PC-9 (cell line): Measurements from ENCODE around the gene STAP1. TPM values are rescaled to one million over a fixed set of nuclear protein-coding genes. Genes with fewer than 3 reads are reported as not detected.

Experiments used
- Bru-seq: library from RNA; stranded (reverse); fragments of 400-500 nt; gene quantifications from one replicate; lab custom pipeline; 2021; lab: Mats Ljungman, UMichigan
- BruChase-seq, 2 experiments: library from RNA; stranded (reverse); fragments of 400-500 nt; gene quantifications; one replicate each; lab custom pipeline; 2021; lab: Mats Ljungman, UMichigan
- BruUV-seq: library from RNA; stranded (reverse); fragments of 400-500 nt; replicated peaks from 2 replicates; lab custom pipeline; 2021; lab: Mats Ljungman, UMichigan
- CTCF ChIA-PET: fragments of 300-600 bp; sonication (Branson Sonifier 250); formaldehyde crosslinking; loops from one replicate; lab custom pipeline; 2022; ENCODE audit warnings: antibody characterized with exemption; lab: Charles Lee
- POLR2A ChIA-PET: fragments of 300-600 bp; sonication (Branson Sonifier 250); formaldehyde crosslinking; loops from one replicate; lab custom pipeline; 2022; ENCODE audit warnings: antibody characterized with exemption; ENCODE audit not compliant: unreplicated experiment; lab: Charles Lee
- DNase-seq, 2 experiments: peaks; one replicate each; pipeline versions ENCODE4 v3.0.0 to v3.0.0-alpha.2; 2015 to 2022; ENCODE audit warnings: mixed read lengths in 1 of 2
- H2AFZ ChIP-seq: fragments of 200-600 bp; sonication (generic); 2 replicates; pipeline ENCODE4 v1.8.1; 2017; ENCODE audit warnings: antibody characterized with exemption
- H3F3A ChIP-seq: fragments of 200-600 bp; sonication (generic); 2 replicates; pipeline ENCODE4 v1.8.1; 2017; ENCODE audit warnings: antibody characterized with exemption, mild to moderate bottlenecking, low read depth; ENCODE audit not compliant: insufficient read depth
- H3K27ac ChIP-seq: fragments of 200-600 bp; sonication (generic); 2 replicates; pipeline ENCODE4 v1.6.1; 2016; ENCODE audit warnings: mixed run types
- H3K27me3 ChIP-seq: fragments of 200-600 bp; sonication (generic); 2 replicates; pipeline ENCODE4 v1.6.1; 2016; ENCODE audit warnings: low read depth, mixed run types; ENCODE audit not compliant: insufficient read depth
- H3K36me3 ChIP-seq: fragments of 200-600 bp; sonication (generic); 2 replicates; pipeline ENCODE4 v1.6.1; 2016; ENCODE audit warnings: low read depth, mixed run types
- H3K4me1 ChIP-seq: fragments of 200-600 bp; sonication (generic); replicated peaks from 2 replicates; pipeline ENCODE4 v1.6.1; 2016; ENCODE audit warnings: mixed run types; ENCODE audit not compliant: insufficient read depth
- H3K4me2 ChIP-seq: fragments of 200-600 bp; sonication (generic); 2 replicates; pipeline ENCODE4 v1.6.1; 2017; ENCODE audit warnings: mixed run types
- H3K4me3 ChIP-seq: fragments of 200-600 bp; sonication (generic); 2 replicates; pipeline ENCODE4 v1.6.1; 2016; ENCODE audit warnings: mixed run types
- H3K79me2 ChIP-seq: fragments of 200-600 bp; sonication (generic); 2 replicates; pipeline ENCODE4 v1.6.1; 2017; ENCODE audit warnings: low read depth, mixed run types
- H3K9me2 ChIP-seq: fragments of 200-600 bp; sonication (generic); 2 replicates; pipeline ENCODE4 v1.8.1; 2017; ENCODE audit warnings: mild to moderate bottlenecking; ENCODE audit not compliant: insufficient read depth
- H3K9me3 ChIP-seq: fragments of 200-600 bp; sonication (generic); 2 replicates; pipeline ENCODE4 v1.8.1; 2016; ENCODE audit warnings: low read depth; ENCODE audit not compliant: insufficient read depth
- H4K20me1 ChIP-seq: fragments of 200-600 bp; sonication (generic); 2 replicates; pipeline ENCODE4 v1.8.1; 2017; ENCODE audit not compliant: insufficient read depth
- EZH2 ChIP-seq: fragments of 200-600 bp; sonication (generic); IDR thresholded peaks from 2 replicates; pipeline ENCODE4 v1.8.0; 2017; ENCODE audit warnings: antibody characterized with exemption, low read depth
- intact Hi-C: fragments of 100-400 bp; cut with micrococcal nuclease; formaldehyde crosslinking; loops from one replicate; pipeline ENCODE4 v1.10.0; 2022; ENCODE audit not compliant: unreplicated experiment
- long read RNA-seq: library from polyadenylated mRNA; stranded (forward); transcript quantifications from one replicate; pipeline ENCODE4 v2.0.0, GENCODE V29; 2022
- total RNA-seq: library from RNA; stranded (reverse); gene quantifications from 2 replicates; pipeline ENCODE4 v1.2.3, GENCODE V29; 2021
- TF ChIP-seq, protein P1 (sequence below): fragments of 200-600 bp; sonication (generic); conservative IDR thresholded peaks from 2 replicates; pipeline ENCODE4 v1.6.1; 2017; ENCODE audit warnings: mixed run types, antibody characterized with exemption, mild to moderate bottlenecking, moderate library complexity

Gene STAP1, protein sequence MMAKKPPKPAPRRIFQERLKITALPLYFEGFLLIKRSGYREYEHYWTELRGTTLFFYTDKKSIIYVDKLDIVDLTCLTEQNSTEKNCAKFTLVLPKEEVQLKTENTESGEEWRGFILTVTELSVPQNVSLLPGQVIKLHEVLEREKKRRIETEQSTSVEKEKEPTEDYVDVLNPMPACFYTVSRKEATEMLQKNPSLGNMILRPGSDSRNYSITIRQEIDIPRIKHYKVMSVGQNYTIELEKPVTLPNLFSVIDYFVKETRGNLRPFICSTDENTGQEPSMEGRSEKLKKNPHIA
- total RNA-seq (not detected in 2 replicates), Bru-seq, nascent RNA (percentile 9 among the genes with signal in this experiment), BruChase-seq, experiment 1, labeled RNA remaining after a 2-hour chase (percentile 11 among the genes with signal in this experiment), BruChase-seq, experiment 2, labeled RNA remaining after a 6-hour chase (percentile 6 among the genes with signal in this experiment)
- long read RNA-seq: 0 reads

DNA sequence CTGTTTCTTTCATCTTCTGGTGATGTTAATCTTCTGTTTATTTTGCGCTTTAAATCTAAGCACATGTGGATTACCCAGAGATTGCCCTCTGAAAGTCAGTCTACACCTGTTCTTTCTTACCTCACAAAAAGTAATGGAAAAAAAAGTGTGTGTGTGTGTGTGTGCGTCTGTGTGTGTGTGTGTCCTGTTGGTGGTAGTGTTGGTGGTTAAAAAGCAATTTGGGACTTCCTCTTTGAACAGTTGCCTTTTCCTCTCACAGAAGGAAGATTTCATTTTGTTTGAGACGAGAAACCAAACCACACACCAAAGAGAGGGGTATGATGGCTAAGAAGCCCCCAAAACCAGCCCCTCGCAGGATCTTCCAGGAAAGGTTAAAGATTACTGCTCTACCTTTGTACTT is at the start of gene STAP1:
Gene STAP1, plus strand, starts transcription at position 235 of the 400 bp plus-strand sequence. Its CDS starts 83 bp downstream, at position 318.
- no TSS peak for BruUV-seq
- ChIA-PET POLR2A (no interaction called here), CTCF (no interaction called here)
- intact Hi-C loops: no loop called here
- no peaks in the 10 kb centered on the region for H3K27me3 ChIP-seq
- no peak within 1 kb of the TSS for H2AFZ ChIP-seq
- H3K9me3 ChIP-seq: no peaks in the 10 kb centered on the region
- no peaks in the 10 kb centered on the region for H3K36me3 ChIP-seq
- H3K27ac ChIP-seq: no peak within 1 kb of the TSS
- H3K79me2 ChIP-seq: no peaks in the 10 kb centered on the region
- no peaks in the 10 kb centered on the region for H4K20me1 ChIP-seq
- no peak within 1 kb of the TSS for H3K4me3 ChIP-seq
- no peaks in the 10 kb centered on the region for H3K4me1 ChIP-seq
- H3F3A ChIP-seq: no peaks in the 10 kb centered on the region
- no peak within 1 kb of the TSS for H3K4me2 ChIP-seq
- TF ChIP-seq, protein P1, sequence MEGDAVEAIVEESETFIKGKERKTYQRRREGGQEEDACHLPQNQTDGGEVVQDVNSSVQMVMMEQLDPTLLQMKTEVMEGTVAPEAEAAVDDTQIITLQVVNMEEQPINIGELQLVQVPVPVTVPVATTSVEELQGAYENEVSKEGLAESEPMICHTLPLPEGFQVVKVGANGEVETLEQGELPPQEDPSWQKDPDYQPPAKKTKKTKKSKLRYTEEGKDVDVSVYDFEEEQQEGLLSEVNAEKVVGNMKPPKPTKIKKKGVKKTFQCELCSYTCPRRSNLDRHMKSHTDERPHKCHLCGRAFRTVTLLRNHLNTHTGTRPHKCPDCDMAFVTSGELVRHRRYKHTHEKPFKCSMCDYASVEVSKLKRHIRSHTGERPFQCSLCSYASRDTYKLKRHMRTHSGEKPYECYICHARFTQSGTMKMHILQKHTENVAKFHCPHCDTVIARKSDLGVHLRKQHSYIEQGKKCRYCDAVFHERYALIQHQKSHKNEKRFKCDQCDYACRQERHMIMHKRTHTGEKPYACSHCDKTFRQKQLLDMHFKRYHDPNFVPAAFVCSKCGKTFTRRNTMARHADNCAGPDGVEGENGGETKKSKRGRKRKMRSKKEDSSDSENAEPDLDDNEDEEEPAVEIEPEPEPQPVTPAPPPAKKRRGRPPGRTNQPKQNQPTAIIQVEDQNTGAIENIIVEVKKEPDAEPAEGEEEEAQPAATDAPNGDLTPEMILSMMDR: no peak
- H3K9me2 ChIP-seq: no peaks in the 10 kb centered on the region
- no peak for DNase-seq

DNA sequence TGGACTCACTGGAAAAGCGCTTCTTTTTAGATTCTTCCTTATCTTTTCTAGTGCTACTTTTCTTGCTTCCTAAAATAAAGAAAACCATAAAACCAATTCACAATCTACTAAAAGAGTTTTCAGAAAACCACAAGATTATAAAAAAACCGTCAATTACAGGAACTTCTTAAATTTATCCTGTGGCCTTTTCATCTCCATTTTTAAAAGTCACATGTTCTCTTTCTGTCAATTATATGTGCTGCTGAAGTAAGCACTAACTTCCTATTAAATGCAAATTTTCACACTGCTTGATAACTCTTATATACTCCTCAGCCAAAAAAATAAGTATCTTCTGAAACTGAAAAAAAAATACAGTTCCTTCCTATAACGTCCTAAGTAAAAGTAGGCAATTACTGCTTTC is 46.0 kb upstream of the STAP1 start:
- intact Hi-C loops: no loop called here
- BruUV-seq: no TSS peak
- H2AFZ ChIP-seq: no peak overlapping the region
- H3K79me2 ChIP-seq: no peaks in the 10 kb centered on the region
- H4K20me1 ChIP-seq: no peaks in the 10 kb centered on the region
- H3K4me3 ChIP-seq: no peak overlapping the region
- H3K27ac ChIP-seq: no peak overlapping the region
- H3K4me2 ChIP-seq: no peak overlapping the region
- TF ChIP-seq, protein P1: no peak
- H3F3A ChIP-seq: no peaks in the 10 kb centered on the region
- H3K4me1 ChIP-seq: no peaks in the 10 kb centered on the region
- no peaks in the 10 kb centered on the region for H3K36me3 ChIP-seq
- no peaks in the 10 kb centered on the region for H3K9me2 ChIP-seq
- ChIA-PET CTCF (no interaction called here), POLR2A (no interaction called here)
- no peak for DNase-seq
- H3K9me3 ChIP-seq: no peaks in the 10 kb centered on the region
- H3K27me3 ChIP-seq: no peaks in the 10 kb centered on the region

DNA sequence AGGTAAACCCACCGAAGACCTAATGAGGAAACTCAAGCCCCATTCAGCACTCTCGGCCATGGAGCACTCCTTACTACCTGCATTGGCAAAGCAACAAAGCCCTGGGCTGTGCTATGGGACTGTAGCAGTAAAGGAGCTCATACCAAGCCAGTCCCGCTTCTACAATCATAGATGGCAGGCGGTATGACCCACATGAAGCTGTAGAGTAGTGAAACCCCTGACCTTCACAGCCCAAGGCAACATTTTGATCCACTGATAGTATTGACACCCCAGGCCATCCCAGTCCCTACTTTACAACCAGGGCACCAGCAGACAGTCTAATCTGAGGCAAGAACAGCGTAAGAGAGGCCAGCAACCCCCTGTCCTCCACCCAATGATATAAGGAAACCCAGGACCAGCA is 38.4 kb upstream of the STAP1 start:
- Histone ChIP-seq H3K4me1 (no peaks in the 10 kb centered on the region), H2AFZ (no peak overlapping the region), H3K79me2 (no peaks in the 10 kb centered on the region), H3K4me2 (no peak overlapping the region), H3K9me3 (no peaks in the 10 kb centered on the region; the same call in 1 of the 2 replicates), H3K4me3 (no peak overlapping the region), H3K9me2 (no peaks in the 10 kb centered on the region), H3K27me3 (no peaks in the 10 kb centered on the region), H3K36me3 (no peaks in the 10 kb centered on the region), H3F3A (no peaks in the 10 kb centered on the region), H4K20me1 (no peaks in the 10 kb centered on the region), H3K27ac (no peak overlapping the region)
- BruUV-seq: no TSS peak
- DNase-seq: no peak
- intact Hi-C loops: no loop called here
- ChIA-PET POLR2A (no interaction called here), CTCF (no interaction called here)
- TF ChIP-seq, protein P1: no peak
- no peak for TF ChIP-seq EZH2
